CD4-positive, alpha-beta T cell treated with Interleukin-12 subunit alpha and Interleukin-12 subunit beta, for 1 hour (primary cell): ENCODE measurements around the gene GALNT10.

Experiments
- DNase-seq: peaks from one replicate; pipeline ENCODE4 v3.0.0-alpha.2; 2020

GALNT10 gene

GRCh38 chr5:154203798-154204578 is 13.5 kb downstream of the GALNT10 start:
- no peak for DNase-seq

GRCh38 chr5:154205441-154206117 is 15.0 kb downstream of the GALNT10 start:
- DNase-seq, result no peak

- DNase-seq, result no peak
Observed at GRCh38 chr5:154206311-154206710, 15.8 kb downstream of the GALNT10 start.

- DNase-seq, result no peak
Observed at GRCh38 chr5:154207204-154207603, 16.7 kb downstream of the GALNT10 start.

GRCh38 chr5:154209591-154210081 is 19.1 kb downstream of the GALNT10 start:
- DNase-seq, result no peak

- no peak for DNase-seq
Observed at GRCh38 chr5:154210163-154210562, 19.6 kb downstream of the GALNT10 start.

- no peak for DNase-seq
Observed at GRCh38 chr5:154211641-154212390, 21.3 kb downstream of the GALNT10 start.

- DNase-seq, result no peak
Observed at GRCh38 chr5:154213592-154213991, 23.1 kb downstream of the GALNT10 start.

GRCh38 chr5:154214371-154215106 is 24.0 kb downstream of the GALNT10 start:
- DNase-seq, result no peak

GRCh38 chr5:154215571-154216325 is 25.2 kb downstream of the GALNT10 start:
- DNase-seq, result no peak

- DNase-seq, result no peak
Observed at GRCh38 chr5:154217462-154217861, 26.9 kb downstream of the GALNT10 start.

- DNase-seq, result no peak
Observed at GRCh38 chr5:154218786-154219185, 28.3 kb downstream of the GALNT10 start.

- DNase-seq, result no peak
Observed at GRCh38 chr5:154220625-154221024, 30.1 kb downstream of the GALNT10 start.

GRCh38 chr5:154221371-154221896 is 30.9 kb downstream of the GALNT10 start:
- peak; percentile 70 for DNase-seq

- DNase-seq, result no peak
Observed at GRCh38 chr5:154222414-154222813, 31.9 kb downstream of the GALNT10 start.

GRCh38 chr5:154223320-154223719 is 32.8 kb downstream of the GALNT10 start:
- DNase-seq, result no peak

GRCh38 chr5:154227090-154227489 is 36.6 kb downstream of the GALNT10 start:
- DNase-seq, result no peak

- no peak for DNase-seq
Observed at GRCh38 chr5:154228696-154229095, 38.2 kb downstream of the GALNT10 start.

GRCh38 chr5:154230526-154230925 is 40.0 kb downstream of the GALNT10 start:
- no peak for DNase-seq

GRCh38 chr5:154234551-154234950 is 44.0 kb downstream of the GALNT10 start:
- no peak for DNase-seq

GRCh38 chr5:154236011-154236410 is 45.5 kb downstream of the GALNT10 start:
- DNase-seq, result no peak
